Stimulated activated CD4-positive, alpha-beta T cell treated with anti-CD3 and anti-CD28 coated beads, Interleukin-2, amount 100 ng/mL, for 48 hours (primary cell): ENCODE measurements around the gene MYH7B.

Experiments
- DNase-seq, 2 donors: peaks; one replicate each; pipeline ENCODE4 v3.0.0-alpha.2; 2020

The MYH7B gene

DNA sequence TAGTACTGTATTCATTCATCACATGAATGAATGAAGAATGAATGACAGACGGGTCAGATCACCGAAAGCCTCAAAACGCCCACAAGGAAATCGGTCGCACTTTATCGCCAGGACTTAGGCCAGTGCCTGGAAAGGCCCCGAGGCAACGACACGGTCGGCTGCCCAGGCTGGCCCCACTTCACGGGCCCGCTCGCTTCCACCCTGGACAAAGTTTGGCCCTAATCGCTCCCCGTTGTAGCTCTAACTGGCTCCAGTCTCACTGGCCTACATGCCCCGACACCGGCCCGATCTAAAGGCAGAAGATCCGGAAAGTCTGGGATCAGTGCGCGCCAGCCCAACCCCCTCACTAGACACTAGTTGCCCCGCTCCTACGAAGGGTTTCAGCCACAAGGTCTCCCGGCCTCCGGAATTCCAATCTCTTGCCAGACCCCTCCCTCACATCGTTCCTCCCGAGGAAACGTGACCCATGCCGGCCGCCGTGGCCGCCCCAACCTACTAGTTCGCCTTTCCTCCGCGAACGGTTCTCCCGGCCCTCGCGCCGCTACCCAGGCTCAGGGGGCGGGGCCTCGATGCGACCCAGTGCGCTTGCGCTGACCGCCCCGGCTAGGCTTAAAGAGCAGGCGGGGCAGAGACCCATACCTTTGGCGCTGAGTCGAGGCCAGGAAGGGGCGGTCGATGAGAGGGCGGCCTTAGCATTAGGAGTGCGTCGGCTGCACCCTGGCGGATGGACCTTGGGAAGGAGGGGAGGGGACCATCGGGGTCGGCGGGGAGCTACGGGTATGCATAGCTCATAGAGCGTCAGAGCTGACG is at the start of gene MYH7B, which contains the start of gene GSS:
TSS of gene MYH7B (plus strand) at position 638 of the 810 bp plus-strand sequence. CDS start 22,138 bp downstream, outside the sequence.
TSS of gene GSS (minus strand) at position 576 of the 810 bp plus-strand sequence. CDS start 3,954 bp downstream, outside the sequence.
- DNase-seq, result peak; percentile 99 to 100

DNA sequence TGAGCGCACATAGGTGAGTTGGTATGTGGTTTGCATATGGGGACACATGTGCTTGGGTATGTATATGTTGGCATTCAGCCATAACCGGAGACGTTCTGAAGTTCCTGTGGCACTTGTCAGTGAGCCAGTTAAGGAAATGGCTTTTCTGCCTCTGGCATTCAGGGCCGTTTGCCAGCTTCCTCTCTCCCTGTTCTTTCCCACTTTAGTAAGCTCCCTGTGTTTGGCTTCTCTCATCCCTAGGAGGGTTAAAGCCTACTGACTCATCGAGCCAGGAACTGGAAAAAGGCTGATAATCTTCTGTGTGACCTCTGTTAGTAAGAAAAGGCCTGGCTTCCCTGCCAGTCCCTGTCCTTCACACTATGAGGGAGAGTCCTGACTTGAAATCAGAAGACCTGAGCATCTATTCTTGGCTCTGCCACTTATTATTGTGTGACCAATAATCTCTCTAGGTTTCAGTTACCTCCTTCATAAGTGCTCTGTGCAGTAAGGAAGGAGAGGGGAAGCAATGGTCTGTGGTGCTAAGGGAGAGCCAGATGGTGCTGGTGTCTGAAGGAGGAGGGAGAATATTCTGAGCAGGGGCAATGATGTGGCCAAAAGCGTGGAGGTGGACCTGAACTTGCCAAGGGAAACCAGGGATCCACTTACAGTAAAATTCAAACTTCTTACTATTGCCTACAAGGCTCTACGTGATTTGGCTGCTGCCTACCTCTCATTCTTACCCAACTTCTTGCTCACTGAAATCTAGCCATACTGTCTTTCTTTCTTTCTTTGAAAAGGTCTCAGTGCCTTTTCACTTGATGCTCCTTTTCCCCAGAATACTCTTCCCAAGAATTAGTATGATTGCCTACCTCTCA is 47.8 kb upstream of the MYH7B start:
- no peak for DNase-seq

DNA sequence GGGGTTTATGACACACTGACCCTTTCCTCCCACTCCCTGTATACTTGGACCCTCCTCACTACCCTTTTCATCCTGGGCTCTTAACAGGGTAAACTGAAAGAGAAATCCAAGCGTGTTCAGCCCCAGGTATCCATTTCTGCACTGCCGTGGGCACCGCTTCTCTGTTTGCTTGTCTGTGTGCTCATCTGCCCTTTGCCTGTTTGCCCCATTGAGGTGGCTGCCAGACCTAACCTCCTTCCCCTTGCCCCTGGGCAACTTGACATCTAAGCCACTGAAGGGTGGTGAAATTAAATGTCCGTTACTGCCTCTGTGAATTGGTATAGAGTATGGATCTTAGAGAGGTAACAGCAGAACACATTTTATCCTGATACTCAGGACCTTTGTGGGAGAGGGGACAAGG is 40.5 kb upstream of the MYH7B start:
- no peak for DNase-seq

DNA sequence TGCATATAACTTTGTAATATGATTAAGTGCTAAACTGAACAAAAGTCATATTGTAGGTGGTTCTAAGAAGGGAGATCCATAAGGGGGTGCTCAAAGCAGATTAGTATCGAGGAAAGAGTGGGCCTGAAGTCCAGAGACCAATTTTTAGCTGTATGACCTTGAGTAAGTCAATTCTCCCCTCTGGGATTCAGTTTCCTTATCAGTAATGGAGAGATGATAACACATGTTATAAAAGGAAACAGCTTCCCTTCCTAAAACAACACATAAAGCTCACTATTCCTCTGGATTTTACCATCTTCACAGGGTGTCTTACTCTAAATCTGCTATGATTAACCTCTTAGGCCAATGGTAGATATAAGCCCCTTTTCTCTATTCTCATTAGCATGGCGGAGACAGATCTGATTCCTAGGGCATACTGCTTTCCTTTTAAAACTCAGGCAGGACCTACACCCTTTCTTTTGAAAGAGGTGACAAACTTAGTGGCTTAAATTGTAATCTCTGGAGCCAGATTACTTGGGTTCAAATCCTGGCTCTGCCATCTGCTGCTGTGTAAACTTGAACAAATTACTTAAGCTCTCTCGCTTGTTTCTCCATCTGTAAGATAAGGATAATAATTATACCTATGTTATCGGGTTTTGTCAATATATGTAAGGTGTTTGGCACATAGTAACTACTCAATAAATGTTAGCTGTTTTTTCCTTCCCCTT is 39.8 kb upstream of the MYH7B start:
- no peak for DNase-seq

DNA sequence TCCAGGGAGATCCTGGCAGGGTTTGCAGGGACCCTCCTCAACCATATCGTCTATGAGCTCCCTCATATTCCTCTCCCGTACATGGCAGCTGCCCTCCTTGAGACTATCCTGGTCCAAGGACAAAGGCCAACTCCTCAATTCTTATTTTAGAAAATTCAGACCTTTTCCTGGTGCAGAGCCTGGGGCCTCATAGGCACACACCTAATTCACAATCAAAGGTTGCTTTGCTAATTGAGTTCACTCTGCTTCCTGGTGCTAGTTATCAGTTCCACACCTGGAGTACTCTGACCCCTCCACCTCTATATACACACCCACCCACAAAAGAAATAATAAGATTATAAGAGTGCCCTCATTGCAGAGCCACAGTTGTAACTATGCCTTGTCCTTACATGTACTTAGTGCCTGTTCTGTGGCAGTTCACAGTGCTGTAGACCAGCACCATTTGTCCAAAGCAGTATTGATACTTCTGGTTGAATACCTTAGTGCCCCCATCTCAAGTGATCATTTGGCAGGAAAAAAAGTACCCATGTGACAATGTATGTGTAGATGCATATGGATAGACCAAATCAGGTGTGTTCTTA is 38.8 kb upstream of the MYH7B start:
- DNase-seq, result no peak

DNA sequence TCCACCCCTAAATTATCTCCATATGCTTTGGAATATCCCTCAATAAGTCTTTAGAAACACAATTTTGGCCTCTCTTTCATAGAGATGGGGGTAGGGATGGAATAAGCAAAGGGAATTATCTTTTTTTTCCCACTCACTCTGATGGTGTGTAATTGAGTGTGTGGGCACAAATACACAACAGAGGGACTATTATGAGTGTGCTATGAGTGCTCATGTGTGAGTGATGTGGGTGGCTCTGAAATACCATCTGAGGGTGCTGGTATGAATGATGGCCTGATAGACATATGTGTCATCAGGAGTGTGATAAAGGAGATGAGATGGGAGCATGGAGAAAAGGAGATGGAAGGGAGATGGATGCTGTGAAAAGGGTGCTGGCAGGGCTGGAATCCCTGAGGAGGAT is 35.6 kb upstream of the MYH7B start:
- DNase-seq, result no peak

DNA sequence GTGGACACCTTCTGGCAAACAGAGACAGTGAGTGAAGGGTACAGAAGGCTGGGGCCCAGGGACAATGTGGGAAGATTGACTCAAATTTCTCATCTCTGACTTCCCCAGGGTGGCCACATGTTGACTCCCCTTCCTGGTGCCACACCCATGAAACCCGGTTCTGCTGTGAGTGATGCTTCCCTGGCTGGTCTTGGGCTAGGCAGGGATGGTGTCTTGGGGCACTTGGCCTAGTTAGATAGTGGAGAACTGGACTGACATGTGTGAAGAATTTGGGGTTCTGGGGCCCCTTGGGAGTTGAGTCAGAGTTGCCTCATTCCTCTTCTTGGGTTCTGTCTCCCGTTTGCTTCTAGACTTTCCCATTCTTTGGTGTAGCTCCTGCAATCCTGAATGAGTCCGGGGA is 34.2 kb upstream of the MYH7B start:
- DNase-seq, result peak in 1 of 2 donors; percentile 4

DNA sequence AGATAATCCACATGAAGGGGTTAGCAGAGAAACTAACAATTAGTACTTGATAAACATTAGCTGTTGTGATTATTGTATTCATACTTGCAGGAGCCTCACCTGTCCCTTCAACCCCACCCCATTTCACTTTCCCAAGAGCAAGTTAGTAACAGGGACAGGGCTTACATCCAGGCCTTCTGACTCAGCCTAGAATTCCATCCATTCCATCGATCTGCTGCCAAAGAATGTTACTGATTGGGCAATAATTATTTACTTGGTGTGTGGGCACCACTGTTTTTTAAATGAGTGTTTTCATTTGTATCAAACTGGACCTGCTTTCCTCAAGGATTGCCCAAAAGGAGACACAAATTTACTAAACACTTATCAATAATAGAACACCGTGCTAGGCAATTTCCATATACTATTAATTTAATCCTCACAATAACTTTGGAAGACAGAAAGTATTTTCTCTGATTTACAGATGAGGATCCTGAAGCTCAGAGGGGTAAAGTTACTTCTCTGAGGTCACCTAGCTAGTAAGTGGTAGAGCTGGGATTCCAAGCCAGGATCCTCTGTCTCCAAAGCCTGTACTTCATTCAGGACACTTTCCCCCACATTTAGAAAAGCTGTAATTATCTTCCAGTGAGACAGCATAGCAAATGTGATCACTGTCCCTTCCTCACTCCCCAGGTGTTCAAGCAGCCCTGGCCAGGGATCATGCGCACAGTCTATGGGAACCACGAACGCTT is 32.9 kb upstream of the MYH7B start:
- DNase-seq, result no peak

DNA sequence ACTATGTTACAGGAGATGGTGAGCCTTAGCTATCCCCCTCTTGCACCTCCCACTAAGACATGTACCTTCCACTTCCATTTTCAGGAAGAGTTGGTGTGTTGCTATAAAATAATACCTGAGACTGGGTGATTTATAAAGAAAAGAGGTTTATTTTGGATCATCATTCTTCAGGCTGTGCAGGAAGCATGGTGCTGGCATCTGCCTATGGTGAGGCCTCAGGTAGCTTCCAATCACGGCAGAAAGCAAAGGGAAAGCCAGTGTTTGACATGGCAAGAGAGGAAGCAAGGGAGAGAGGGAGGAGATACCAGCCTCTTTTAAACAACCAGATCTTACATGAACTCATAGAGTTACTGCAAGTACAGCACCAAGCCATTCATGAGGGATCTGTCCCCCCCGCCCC is 32.3 kb upstream of the MYH7B start:
- DNase-seq, result no peak

DNA sequence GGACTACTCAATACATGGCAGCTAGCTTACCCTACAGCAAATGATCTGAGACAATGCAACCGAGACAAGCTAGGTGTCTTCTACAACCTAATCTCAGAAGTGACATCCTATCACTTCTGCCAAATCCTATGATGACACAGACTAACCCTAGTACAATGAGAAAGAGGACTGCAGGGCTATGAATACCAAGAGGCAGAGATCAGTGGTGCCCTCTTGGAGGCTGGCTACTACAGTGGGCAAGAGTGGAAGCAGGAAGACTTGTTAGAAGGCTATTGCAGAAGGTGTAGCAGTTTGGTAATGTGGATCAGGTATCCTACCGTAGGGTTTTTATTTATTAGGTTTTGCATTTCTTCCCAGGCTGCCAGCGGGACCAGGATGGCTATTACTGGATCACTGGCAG is 30.3 kb upstream of the MYH7B start:
- DNase-seq, result no peak

DNA sequence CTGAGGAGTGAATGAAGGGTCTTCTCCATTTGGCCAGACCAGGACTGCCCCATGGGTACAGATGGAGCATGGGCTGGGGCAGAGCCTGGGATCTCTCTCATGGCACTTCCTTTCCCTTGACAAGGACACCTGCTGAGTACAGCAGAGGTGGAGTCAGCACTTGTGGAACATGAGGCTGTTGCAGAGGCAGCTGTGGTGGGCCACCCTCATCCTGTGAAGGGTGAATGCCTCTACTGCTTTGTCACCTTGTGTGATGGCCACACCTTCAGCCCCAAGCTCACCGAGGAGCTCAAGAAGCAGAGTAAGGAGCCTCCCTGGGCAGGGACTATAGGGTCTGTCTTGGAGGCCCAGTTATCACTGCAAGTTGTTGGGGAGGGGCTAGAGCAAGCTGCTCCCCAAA is 29.7 kb upstream of the MYH7B start:
- DNase-seq, result no peak

DNA sequence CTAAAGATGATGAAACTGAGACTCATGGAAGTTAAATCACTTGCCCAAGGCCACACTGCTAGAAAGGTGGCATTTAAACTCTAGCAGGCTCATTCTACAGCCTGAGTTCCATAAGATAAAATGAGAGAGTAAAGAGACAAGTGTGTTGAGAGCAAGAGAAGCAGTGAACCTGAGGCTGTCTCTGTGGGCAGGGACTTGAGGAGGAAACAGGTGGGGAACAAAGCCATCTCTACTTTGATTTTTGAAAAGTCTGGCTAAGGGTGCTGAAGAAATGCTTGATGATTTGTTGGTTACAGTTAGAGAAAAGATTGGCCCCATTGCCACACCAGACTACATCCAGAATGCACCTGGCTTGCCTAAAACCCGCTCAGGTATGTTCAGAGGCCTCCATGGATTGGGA is 29.1 kb upstream of the MYH7B start:
- no peak for DNase-seq

DNA sequence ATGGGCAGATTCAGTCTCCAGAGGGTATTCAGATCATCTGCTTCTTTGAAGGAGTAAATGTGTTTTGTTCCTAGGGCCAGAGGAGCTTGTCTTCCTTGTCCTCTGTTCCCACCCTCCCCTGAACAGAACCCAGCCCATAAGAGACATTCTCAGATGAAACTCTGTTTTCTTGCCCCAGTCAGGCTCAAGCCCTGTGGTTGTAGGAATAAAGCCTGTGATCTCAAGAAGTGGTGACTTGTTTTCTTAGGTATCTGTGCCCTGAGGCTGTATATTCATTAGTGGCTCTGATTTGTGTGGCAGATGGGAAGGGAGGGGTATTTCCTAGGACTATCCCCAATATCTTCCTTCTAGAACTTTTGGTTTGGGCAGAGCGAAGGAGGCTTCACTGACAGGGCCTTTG is 27.9 kb upstream of the MYH7B start:
- DNase-seq, result no peak

DNA sequence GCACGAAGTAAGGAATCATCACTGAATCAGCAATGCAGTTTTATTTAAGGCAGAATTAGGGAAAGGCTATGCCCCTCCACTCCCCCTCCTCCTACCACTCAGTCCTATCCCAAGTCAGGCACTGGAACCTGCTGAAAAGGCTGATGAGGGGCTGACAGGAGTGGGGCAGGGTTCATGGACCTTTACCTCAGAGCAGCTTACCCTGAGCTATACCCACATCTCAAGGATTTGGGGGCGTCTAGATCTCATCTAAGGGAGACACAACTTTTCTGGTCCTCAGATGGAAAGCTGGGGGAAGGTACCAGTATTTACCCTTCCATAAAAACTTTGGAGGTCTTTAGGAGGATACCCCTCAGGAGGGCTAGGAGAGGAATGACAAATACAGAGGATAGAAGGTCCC is 27.3 kb upstream of the MYH7B start:
- no peak for DNase-seq

DNA sequence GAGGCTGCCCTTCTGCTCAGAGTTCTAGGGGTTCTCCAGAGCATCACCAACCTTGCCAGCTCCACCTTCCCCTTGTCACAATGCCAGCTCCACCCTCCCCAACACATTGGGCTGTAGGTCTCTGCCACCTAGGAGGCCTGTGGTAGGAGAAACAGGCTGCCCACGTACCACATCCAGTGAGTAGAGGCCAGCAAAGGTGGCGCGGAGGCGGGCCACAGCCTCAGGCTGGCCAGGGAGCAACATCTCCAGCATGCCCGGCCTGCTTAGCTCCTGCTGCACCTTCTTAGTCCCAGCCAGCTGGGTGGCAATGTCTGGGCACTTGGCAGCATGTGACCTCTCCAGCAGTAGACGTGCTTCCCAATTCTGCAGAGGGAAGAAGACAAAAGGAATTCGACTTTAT is 23.9 kb upstream of the MYH7B start:
- DNase-seq, result no peak

DNA sequence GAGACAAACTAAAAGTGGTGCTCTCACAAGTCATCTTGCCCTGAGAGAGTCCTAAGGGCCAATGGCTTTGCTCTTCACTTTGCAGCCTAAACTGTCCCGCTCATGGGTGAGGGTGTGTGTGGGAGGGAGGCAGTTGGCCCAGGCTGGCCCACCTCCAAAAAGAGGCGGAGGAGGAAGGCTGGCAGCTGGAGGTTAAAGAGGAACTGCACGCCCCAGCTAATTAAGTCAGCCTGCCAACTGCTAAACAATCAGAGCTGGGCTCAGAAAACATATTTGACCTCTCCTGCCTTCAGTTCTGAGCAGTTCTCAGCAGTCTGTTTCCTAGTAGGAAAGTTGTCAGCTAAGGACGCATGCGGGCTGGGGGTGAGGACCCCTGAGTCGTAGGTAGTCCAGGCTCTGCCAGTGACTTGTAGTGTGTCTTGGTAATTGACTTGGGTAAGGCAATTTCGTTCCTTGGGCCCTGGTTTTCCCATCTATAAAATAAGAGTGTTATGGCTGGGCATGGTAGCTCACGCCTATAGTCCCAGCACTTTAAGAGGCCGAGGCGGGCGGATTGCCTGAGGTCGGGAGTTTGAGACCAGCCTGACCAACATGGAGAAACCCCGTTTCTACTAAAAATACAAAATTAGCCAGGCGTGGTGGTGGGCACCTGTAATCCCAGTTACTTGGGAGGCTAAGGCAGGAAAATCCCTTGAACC is 17.1 kb upstream of the MYH7B start:
- no peak for DNase-seq

DNA sequence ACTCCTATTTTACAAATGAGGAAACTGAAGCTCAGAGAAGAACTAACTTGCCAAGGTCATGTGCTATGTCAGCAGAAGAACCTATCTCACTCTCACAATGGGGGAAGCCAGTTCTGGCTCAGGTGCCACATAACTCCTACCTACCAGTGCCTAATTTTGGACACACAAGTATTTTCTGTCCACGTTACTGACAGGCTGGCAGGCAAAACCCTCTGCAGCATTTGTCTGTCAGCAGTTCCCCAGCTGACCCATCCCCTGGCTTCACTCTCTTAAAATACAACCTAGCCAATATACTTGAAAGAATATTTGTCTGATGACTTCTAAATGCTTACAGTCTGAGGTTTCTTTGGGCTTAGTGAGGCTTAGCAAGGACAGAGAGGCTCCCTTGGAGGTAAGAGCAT is 15.6 kb upstream of the MYH7B start:
- DNase-seq, result no peak

DNA sequence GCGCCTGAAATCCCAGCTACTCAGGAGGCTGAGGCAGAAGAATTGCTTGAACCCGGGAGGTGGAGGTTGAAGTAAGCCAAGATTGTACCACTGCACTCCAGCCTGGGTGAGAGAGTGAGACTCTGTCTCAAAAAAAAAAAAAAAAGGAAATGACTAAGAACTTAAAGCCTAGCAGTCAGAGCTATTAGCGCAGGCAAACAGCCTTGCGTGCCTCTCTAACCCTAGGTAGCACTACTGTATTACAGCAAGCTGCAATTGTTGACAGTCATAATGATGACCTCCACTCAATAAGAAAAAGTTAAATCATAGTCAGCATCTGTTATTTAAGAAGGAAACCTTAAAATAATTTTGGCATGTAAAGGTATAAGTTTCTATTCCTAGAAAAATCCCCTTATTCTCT is 14.4 kb upstream of the MYH7B start:
- DNase-seq, result no peak

DNA sequence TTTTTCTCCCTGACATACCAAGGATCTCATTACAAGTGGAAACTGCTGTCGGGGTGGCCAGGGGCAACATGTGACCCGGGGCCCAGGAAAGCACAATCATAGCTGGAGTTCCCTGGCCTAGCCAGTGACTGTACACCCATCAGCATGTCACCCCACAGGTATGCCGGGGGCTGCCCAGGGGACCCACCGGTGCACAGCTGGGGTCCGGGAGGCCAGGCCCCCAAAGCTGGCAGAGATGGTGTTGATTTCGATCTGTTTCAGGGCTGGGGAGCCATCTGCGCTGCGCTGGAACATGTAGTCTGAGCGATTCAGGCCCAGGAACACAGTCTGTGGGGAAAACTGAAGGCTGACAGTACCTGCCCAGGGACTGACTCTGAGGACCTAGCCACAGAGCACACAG is 13.4 kb upstream of the MYH7B start:
- no peak for DNase-seq

DNA sequence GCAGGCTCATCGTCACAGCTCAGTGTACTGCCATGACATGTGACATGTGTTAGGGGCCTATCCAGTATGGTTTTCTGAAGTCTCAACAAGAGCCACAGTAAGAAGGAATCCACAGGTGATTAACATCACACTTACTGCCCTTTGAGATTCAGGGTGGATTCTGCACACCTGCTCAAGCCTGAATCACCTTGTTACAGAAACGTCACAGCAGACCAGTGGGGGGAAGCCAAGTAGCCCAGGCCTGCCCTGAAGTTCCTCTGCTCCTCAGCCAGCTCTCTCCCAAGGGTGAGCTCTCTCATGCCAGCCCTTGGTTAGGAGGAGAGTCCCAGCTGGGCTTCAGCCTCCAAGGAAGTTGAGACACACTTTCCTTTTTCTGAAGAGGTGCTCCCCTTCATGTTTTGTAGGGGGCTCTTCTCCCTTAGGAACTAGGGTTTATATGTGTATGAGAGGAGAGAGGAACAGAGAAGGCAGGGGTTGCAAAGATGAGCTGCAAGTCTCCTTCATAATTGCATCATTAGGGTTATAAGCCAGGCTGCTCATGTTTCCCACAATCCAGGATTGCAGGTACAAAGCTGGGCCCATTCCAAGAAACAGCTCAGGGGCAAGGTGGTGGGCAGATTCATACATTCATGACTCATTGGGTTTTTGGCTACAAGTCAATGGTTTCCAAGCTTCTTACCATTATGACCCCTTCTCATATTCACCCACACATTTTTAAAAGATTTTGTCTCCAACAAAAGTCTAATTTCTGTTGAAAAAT is 11.7 kb upstream of the MYH7B start:
- no peak for DNase-seq
